Aorta (tissue), 5 donors: Measurements from ENCODE around the gene TRIM8. TPM values are rescaled to one million over a fixed set of nuclear protein-coding genes. Genes with fewer than 3 reads are reported as not detected.

ENCODE experiments used
- ATAC-seq: fragments of 200-7000 bp; cut with Tn5 transposase; one replicate; pipeline ENCODE4 v1.9.1; 2022; ENCODE audit warnings: moderate library complexity; ENCODE audit not compliant: low FRiP score
- DNase-seq, 2 donors: peaks; one replicate each; pipeline ENCODE4 v3.0.0-alpha.2; 2020
- H3K27ac ChIP-seq, 2 donors: one replicate each; pipeline ENCODE4 v1.5.1; 2013; ENCODE audit warnings: low read length in 2 of 2, mild to moderate bottlenecking in 2 of 2, moderate library complexity in 2 of 2, control low read depth in 1 of 2, inconsistent platforms in 1 of 2, low read depth in 1 of 2
- H3K27me3 ChIP-seq, 2 donors: one replicate each; pipeline ENCODE4 v1.6.1; 2013; ENCODE audit warnings: control low read depth in 1 of 2, low read length in 1 of 2, mild to moderate bottlenecking in 1 of 2, moderate library complexity in 1 of 2; ENCODE audit not compliant: insufficient read depth in 2 of 2, control insufficient read depth in 1 of 2
- H3K36me3 ChIP-seq, 2 donors: one replicate each; pipeline ENCODE4 v1.6.1; 2013; ENCODE audit warnings: control low read depth in 1 of 2, low read length in 1 of 2, mild to moderate bottlenecking in 1 of 2; ENCODE audit not compliant: insufficient read depth in 2 of 2, control insufficient read depth in 1 of 2
- H3K4me1 ChIP-seq, 2 donors: one replicate each; pipeline ENCODE4 v1.6.1; 2013; ENCODE audit warnings: low read length in 2 of 2, control low read depth in 1 of 2, mild to moderate bottlenecking in 1 of 2, moderate library complexity in 1 of 2; ENCODE audit not compliant: insufficient read depth in 2 of 2, control insufficient read depth in 1 of 2
- H3K4me3 ChIP-seq, 2 donors: one replicate each; pipeline ENCODE4 v1.5.1; 2013; ENCODE audit warnings: low read length in 2 of 2, control low read depth in 1 of 2, mild to moderate bottlenecking in 1 of 2
- H3K9me3 ChIP-seq: one replicate; pipeline ENCODE4 v1.6.1; 2013; ENCODE audit warnings: mild to moderate bottlenecking, low read length; ENCODE audit not compliant: control insufficient read depth
- WGBS, 2 donors: extraction: QIAGEN DNeasy Blood & Tissue Kit; methylation state at CpG; one replicate each; pipeline ENCODE4 v1.1.7; 2013; 5-methylcytosine and 5-hydroxymethylcytosine counted together
- intact Hi-C, 2 donors: fragments of 100-400 bp; cut with DNase I; formaldehyde crosslinking; loops; one replicate each; pipeline versions ENCODE4 v1.14.2 to v1.15.0; 2022
- long read RNA-seq, 2 donors: library from polyadenylated mRNA; unstranded; transcript quantifications; one replicate each; pipeline ENCODE4 v2.0.0, GENCODE V29; 2020 to 2021
- polyA plus RNA-seq, 2 donors: library from polyadenylated mRNA; stranded (reverse); fragments of 200-250 nt; gene quantifications; one replicate each; pipeline ENCODE4 v1.2.3, GENCODE V29; 2013
- total RNA-seq, 2 donors: library from RNA; stranded (reverse); fragmentation: NEBNext Ultra II Directional; extraction: Animal tissue kit (Norgen Biotek cat#: 25700); gene quantifications; one replicate each; pipeline ENCODE4 v1.2.1, GENCODE V29; 2021
- donor health status: healthy with polysubstance abuse.
- donor health status: Bipolar disorder and iron deficiency.
- donor health status: DM: no; HTN: no; CAD: no.
- donor health status: DM: no; HTN: no; CAD: no.
- donor health status: DM: yes; HTN: yes; CAD: no.

TRIM8 gene, protein sequence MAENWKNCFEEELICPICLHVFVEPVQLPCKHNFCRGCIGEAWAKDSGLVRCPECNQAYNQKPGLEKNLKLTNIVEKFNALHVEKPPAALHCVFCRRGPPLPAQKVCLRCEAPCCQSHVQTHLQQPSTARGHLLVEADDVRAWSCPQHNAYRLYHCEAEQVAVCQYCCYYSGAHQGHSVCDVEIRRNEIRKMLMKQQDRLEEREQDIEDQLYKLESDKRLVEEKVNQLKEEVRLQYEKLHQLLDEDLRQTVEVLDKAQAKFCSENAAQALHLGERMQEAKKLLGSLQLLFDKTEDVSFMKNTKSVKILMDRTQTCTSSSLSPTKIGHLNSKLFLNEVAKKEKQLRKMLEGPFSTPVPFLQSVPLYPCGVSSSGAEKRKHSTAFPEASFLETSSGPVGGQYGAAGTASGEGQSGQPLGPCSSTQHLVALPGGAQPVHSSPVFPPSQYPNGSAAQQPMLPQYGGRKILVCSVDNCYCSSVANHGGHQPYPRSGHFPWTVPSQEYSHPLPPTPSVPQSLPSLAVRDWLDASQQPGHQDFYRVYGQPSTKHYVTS
- total RNA-seq, result 100 to 1,000 TPM; 126 to 189 TPM
- polyA plus RNA-seq, result 10 to 100 TPM; 40.6 to 72.4 TPM
- long read RNA-seq, donor 1, full-length matches to known transcripts, result 13 of 43 reads
- long read RNA-seq, donor 1, partial matches to known transcripts, result 1 of 43 reads
- long read RNA-seq, donor 1, other reads (novel, unspliced or antisense), result 29 of 43 reads
- long read RNA-seq, donor 2, full-length matches to known transcripts, result 88 of 143 reads
- long read RNA-seq, donor 2, partial matches to known transcripts, result 1 of 143 reads
- long read RNA-seq, donor 2, other reads (novel, unspliced or antisense), result 54 of 143 reads

DNA sequence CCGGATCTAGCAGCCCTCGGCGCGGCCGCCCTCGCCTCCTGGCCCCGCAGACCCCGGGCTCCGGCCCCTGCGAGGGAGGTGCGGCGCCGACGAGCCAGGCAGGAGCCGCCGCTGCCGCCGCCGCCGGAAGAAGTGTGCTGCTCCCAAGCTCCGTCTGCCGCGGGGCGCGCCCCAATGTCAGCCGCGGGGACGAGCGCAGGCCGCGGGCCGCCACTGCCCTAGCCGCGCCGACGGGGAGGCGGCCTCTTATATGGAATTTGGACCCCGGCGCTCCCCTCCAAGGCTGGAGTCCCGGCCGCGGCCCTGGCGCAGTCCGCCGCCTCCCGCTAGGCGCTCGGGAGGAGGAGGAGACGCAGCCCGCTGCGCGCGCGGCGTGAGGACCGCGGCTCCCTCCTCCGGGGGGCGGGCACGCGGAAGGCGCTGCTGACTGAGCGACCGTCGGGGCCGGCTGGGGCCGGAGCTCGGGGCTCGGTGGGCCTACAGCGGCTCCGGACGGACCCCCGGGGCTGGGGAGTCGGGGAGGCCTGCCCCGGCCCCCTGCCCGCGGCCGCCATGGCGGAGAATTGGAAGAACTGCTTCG lies at the start of gene TRIM8:
Gene TRIM8, plus strand, starts transcription at position 414 of the 580 bp plus-strand sequence. Its CDS starts 139 bp downstream, at position 553.
- peak in 1 of 2 donors; percentile 83 for DNase-seq
- Histone ChIP-seq H3K27ac (peak within 1 kb of the TSS; percentile 89 to 95), H3K4me3 (peak within 1 kb of the TSS; percentile 88), H3K9me3 (no peaks in the 10 kb centered on the region), H3K36me3 (no peaks in the 10 kb centered on the region), H3K27me3 (no peaks in the 10 kb centered on the region), H3K4me1 (no peaks in the 10 kb centered on the region)
- 1% methylated on average over 64 to 80 of the region's 80 CpGs for WGBS, 2 donors
- no peak for ATAC-seq
- intact Hi-C loops, result no loop called here

DNA sequence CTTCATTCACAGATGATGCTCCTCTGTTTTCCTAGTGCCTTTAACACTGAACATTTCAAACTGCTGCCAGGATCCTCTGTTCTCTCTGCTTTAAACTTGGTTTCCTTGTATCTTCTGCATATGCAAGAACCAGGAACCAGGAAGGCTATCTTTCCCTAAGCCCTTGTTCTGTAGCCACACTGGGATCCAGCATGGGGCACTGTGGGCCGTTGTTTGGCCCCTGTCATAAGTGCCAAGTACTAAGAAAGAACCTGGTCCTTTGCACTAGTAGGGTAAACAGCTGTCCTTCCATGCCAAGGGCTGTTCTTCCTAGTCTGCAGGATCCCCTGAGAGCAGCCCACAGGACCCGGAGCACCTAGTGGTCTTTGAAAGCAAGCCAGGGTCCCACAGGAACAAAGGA lies 49.0 kb upstream of the TRIM8 start:
- H3K36me3 ChIP-seq, result no peaks in the 10 kb centered on the region
- DNase-seq, result no peak
- no peaks in the 10 kb centered on the region for H3K27me3 ChIP-seq
- intact Hi-C loops, result loop anchor here in 1 of 2 donors (5.0 kb wide), 1 partner anchor 52 kb away; no protein-coding TSS in a partner anchor
- H3K27ac ChIP-seq, result no peak overlapping the region
- no peaks in the 10 kb centered on the region for H3K4me1 ChIP-seq
- WGBS, 2 donors, result 3 to 13% methylated on average over 2 of the region's 2 CpGs
- H3K4me3 ChIP-seq, result no peak overlapping the region
- ATAC-seq, result no peak
- H3K9me3 ChIP-seq, result no peaks in the 10 kb centered on the region

DNA sequence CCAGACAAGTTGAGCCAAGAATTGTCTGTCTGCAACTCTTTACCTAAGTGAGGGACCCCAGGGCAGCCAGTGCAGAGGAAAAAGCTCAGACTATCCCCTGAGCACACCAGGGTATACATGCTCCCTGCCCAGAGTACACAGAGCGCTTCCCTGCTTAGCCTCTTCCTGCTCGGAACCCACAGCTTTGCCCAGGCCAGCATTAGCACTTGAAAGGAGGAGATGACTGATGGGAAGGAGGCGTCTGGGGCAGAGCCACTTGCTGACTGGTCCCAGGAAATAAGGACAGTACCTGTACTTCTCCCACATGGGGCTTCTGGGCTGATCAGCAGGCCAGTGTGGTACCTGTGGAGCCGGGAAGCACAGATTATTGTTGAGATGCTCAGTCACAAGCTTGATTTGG lies 48.4 kb upstream of the TRIM8 start:
- WGBS, 2 donors, result 64 to 66% methylated on average over 4 of the region's 4 CpGs
- ATAC-seq (no peak), DNase-seq (no peak)
- H3K27ac ChIP-seq, result no peak overlapping the region
- no peaks in the 10 kb centered on the region for H3K36me3 ChIP-seq
- no peaks in the 10 kb centered on the region for H3K27me3 ChIP-seq
- H3K4me3 ChIP-seq, result no peak overlapping the region
- no peaks in the 10 kb centered on the region for H3K4me1 ChIP-seq
- intact Hi-C loops, result loop anchor here in 1 of 2 donors (5.0 kb wide), 1 partner anchor 51 kb away; no protein-coding TSS in a partner anchor
- no peaks in the 10 kb centered on the region for H3K9me3 ChIP-seq

DNA sequence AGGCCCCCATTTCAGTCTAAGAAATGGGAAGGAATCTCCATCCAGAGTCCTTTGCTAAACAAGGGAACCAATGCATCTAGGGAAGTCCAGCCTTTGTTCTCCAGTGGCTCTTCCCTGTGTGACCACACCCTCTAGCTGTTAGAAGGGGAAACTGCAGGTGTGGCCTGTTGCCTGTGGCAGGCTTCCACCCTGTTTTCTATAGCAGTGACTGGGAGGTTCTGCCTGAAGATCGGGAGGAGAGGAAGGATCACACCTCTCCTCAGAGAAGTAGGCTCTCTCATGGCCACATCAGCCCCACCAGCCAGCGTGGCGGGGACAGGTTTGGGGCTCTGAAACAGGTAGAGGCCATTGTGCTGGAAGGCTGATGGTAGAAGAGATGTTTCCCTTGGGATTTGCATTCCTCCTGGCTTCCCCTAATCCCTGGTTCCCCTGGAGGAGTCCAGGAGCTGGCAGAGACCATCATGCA lies 47.7 kb upstream of the TRIM8 start:
- intact Hi-C loops, result loop anchor here in 1 of 2 donors (5.0 kb wide), 1 partner anchor 51 kb away; no protein-coding TSS in a partner anchor

DNA sequence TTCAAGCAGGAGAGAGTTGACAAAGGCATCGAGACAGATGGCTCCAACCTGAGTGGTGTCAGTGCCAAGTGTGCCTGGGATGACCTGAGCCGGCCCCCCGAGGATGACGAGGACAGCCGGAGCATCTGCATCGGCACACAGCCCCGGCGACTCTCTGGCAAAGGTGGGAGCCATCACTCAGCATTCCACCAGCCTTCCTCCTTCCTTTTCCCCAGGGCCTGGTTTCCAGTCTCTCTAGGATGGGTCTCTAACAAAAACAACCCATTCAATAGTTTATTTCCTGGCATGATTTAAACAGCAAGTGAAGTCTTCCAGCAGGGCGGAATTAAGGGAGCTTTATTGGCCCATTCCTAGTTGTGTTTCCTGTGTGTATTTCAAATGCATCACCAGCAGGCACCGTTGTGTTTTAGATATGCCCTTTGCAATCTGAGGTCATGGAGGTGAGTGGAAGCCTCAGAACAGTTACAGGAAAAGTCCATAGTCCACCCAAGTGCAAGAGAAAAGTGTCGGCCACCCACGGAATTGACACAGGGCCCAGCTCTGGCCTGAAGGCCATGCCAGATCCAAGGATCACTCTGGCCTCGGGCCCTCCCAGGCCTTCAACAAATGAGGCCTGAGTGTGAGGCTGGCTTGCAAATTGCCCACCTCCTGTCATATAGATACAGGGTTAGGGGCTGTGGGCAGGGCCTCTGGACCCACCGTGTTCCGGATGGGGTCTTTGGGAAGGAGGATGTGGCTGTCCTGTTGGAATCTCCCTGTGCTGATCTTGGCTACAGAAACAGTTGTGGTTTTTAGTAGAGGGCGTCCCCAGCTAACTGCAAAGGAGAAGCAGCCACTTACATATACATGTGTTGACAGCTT lies 46.9 kb upstream of the TRIM8 start:
- Histone ChIP-seq H3K27ac (no peak overlapping the region), H3K4me3 (no peak overlapping the region), H3K36me3 (no peaks in the 10 kb centered on the region), H3K27me3 (no peaks in the 10 kb centered on the region), H3K9me3 (no peaks in the 10 kb centered on the region), H3K4me1 (no peaks in the 10 kb centered on the region)
- DNase-seq (no peak), ATAC-seq (peak; percentile 41)
- 35 to 42% methylated on average over 16 of the region's 16 CpGs for WGBS, 2 donors
- intact Hi-C loops, result loop anchor here in 1 of 2 donors (5.0 kb wide), 1 partner anchor 50 kb away; no protein-coding TSS in a partner anchor

More for the DNA sequence above, 47.7 kb upstream of the TRIM8 start:
- Histone ChIP-seq H3K9me3 (no peaks in the 10 kb centered on the region), H3K4me1 (no peaks in the 10 kb centered on the region), H3K36me3 (no peaks in the 10 kb centered on the region), H3K27ac (no peak overlapping the region), H3K4me3 (no peak overlapping the region), H3K27me3 (no peaks in the 10 kb centered on the region)
- 67 to 78% methylated on average over 3 of the region's 3 CpGs for WGBS, 2 donors
- DNase-seq, result no peak
- ATAC-seq, result no peak

DNA sequence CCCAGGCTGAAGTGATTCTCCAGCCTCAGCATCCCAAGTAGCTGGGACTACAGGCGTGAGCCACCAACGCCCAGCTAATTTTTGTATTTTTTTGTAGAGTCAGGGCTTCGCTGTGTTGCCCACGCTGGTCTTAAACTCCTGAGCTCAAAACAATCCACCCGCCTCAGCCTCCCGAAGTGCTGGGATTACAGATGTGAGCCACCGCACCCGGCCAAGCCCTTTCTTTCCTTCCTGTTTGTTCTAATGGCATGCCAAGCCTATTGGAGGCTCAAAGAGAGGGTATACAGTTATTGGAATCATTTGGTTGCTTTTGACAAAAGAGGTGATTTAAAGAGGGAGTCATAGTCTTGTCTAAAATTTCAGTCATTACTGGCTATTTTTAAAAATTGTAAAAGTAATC lies 46.0 kb upstream of the TRIM8 start:
- no peak for ATAC-seq
- Histone ChIP-seq H3K4me3 (no peak overlapping the region), H3K27ac (no peak overlapping the region), H3K9me3 (no peaks in the 10 kb centered on the region), H3K4me1 (no peaks in the 10 kb centered on the region), H3K27me3 (no peaks in the 10 kb centered on the region), H3K36me3 (no peaks in the 10 kb centered on the region)
- no peak for DNase-seq
- WGBS, 2 donors, result 70 to 79% methylated on average over 8 of the region's 8 CpGs
- intact Hi-C loops, result loop anchor here in 1 of 2 donors (5.0 kb wide), 1 partner anchor 49 kb away; no protein-coding TSS in a partner anchor

DNA sequence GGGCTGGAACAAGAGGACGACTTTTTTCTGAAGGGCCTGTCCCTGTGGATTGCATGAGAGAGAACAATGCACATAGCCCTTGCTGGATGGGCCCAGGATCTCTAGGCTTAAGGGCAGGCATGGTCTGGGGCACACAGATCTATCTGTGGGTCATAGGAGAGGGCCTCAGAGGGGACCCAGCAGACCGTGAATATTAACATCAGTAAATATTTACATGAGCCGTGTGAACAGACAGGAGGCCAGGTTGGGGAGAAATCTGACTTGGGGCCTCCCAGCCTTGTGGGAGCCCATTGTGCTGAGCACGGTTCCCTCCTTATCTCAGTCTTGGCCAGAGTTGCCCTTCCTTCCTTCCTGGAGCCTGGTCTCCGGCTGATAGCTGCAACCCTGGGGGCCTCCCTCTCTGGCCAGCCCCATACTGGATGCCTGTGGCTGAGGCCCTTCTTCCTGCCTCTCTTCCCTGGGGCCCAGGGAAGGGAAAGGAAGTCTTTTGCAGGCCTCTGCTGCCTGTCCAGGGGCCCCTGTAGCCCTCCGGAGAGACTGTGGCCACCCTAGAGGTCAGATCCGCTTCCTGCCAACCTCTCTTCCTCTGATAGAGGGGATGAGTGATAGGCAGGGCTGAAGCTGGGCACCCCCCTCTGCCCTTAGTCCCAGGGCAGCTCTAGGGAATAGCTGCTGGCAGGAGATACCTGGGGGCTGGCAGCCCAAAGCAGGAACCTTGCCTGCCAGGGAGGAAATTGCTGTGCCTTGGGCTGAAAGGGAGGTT lies 44.5 kb upstream of the TRIM8 start:
- DNase-seq (peak in 1 of 2 donors; percentile 49), ATAC-seq (no peak)
- intact Hi-C loops, result loop anchor here in 1 of 2 donors (5.0 kb wide), 1 partner anchor 48 kb away; no protein-coding TSS in a partner anchor
- no peaks in the 10 kb centered on the region for H3K4me1 ChIP-seq
- no peak overlapping the region for H3K4me3 ChIP-seq
- no peaks in the 10 kb centered on the region for H3K9me3 ChIP-seq
- H3K27me3 ChIP-seq, result no peaks in the 10 kb centered on the region
- WGBS, 2 donors, result 23 to 44% methylated on average over 7 of the region's 7 CpGs
- no peaks in the 10 kb centered on the region for H3K36me3 ChIP-seq
- H3K27ac ChIP-seq, result no peak overlapping the region
